IMR-90 (cell line): ENCODE results near the gene ROR2. TPM values are rescaled to one million over a fixed set of nuclear protein-coding genes. Genes with fewer than 3 reads are reported as not detected.
A peak's percentile ranks its signal among the peaks of the same experiment; 100 is the strongest.

Source experiments
- ATAC-seq: fragments of 200-7000 bp; cut with Tn5 transposase; 2 replicates; pipeline ENCODE4 v1.9.1; 2020; ENCODE audit warnings: low read depth, mild to moderate bottlenecking, moderate library complexity
- BruUV-seq: library from RNA; stranded (reverse); fragments of 400-500 nt; replicated peaks from 2 replicates; lab custom pipeline; 2021; lab: Mats Ljungman, UMichigan
- CTCF ChIA-PET: fragments of 300-600 bp; formaldehyde crosslinking; extraction: SDS; loops from one replicate; lab custom pipeline; 2021; ENCODE audit warnings: antibody characterized with exemption; lab: Yijun Ruan, JAX
- POLR2A ChIA-PET: fragments of 300-600 bp; sonication (Branson Sonifier 250); formaldehyde crosslinking; loops from one replicate; lab custom pipeline; 2022; ENCODE audit warnings: antibody characterized with exemption; ENCODE audit not compliant: unreplicated experiment; lab: Charles Lee
- DNase-seq: peaks from one replicate; pipeline ENCODE4 v3.0.0; 2013
- H2AFZ ChIP-seq: replicated peaks from 2 replicates; pipeline ENCODE3; 2013; ENCODE audit warnings: low read length, mild to moderate bottlenecking; ENCODE audit not compliant: poor library complexity
- H2AK5ac ChIP-seq: 2 replicates; pipeline ENCODE4 v1.6.1; 2013; ENCODE audit warnings: low read depth, low read length, inconsistent platforms
- H2AK9ac ChIP-seq: replicated peaks from 2 replicates; pipeline ENCODE3; 2013; ENCODE audit warnings: mild to moderate bottlenecking, low read depth, low read length, moderate library complexity; ENCODE audit not compliant: poor library complexity
- H2BK120ac ChIP-seq: 2 replicates; pipeline ENCODE4 v1.6.1; 2013; ENCODE audit warnings: low read depth, low read length, inconsistent platforms
- H2BK15ac ChIP-seq: 3 replicates; pipeline ENCODE4 v1.6.1; 2013; ENCODE audit warnings: low read depth, low read length, inconsistent platforms
- H2BK20ac ChIP-seq: 2 replicates; pipeline ENCODE4 v1.6.1; 2013; ENCODE audit warnings: low read depth, mild to moderate bottlenecking, inconsistent platforms, low read length, moderate library complexity
- H2BK5ac ChIP-seq: 2 replicates; pipeline ENCODE4 v1.6.1; 2013; ENCODE audit warnings: mild to moderate bottlenecking, low read depth, low read length, inconsistent platforms; ENCODE audit not compliant: poor library complexity, severe bottlenecking
- H3K14ac ChIP-seq: replicated peaks from 2 replicates; pipeline ENCODE4 v1.6.1; 2013; ENCODE audit warnings: low read depth, low read length, inconsistent platforms
- H3K18ac ChIP-seq: 2 replicates; pipeline ENCODE4 v1.6.1; 2013; ENCODE audit warnings: low read depth, low read length, control low read depth
- H3K23ac ChIP-seq: 2 replicates; pipeline ENCODE4 v1.6.1; 2013; ENCODE audit warnings: low read depth, low read length, inconsistent platforms
- H3K27ac ChIP-seq: 2 replicates; pipeline ENCODE4 v1.5.1; 2013; ENCODE audit warnings: mild to moderate bottlenecking, control low read depth, low read length; ENCODE audit not compliant: insufficient read depth
- H3K27me3 ChIP-seq: 2 replicates; pipeline ENCODE4 v1.6.1; 2013; ENCODE audit warnings: low read length; ENCODE audit not compliant: control insufficient read depth, insufficient read depth
- H3K36me3 ChIP-seq: 2 replicates; pipeline ENCODE4 v1.6.1; 2013; ENCODE audit warnings: low read length, mixed read lengths; ENCODE audit not compliant: control insufficient read depth, insufficient read depth
- H3K4ac ChIP-seq: 2 replicates; pipeline ENCODE4 v1.6.1; 2013; ENCODE audit warnings: low read depth, low read length, inconsistent platforms
- H3K4me1 ChIP-seq: 2 replicates; pipeline ENCODE4 v1.6.1; 2013; ENCODE audit warnings: low read length, mixed read lengths; ENCODE audit not compliant: control insufficient read depth, insufficient read depth
- H3K4me2 ChIP-seq: 2 replicates; pipeline ENCODE4 v1.6.1; 2013; ENCODE audit warnings: low read depth, mild to moderate bottlenecking, control low read depth, low read length, moderate library complexity
- H3K4me3 ChIP-seq: 2 replicates; pipeline ENCODE4 v1.5.1; 2013; ENCODE audit warnings: low read depth, mild to moderate bottlenecking, control low read depth, low read length, moderate library complexity; ENCODE audit not compliant: insufficient read depth
- H3K56ac ChIP-seq: 2 replicates; pipeline ENCODE4 v1.6.1; 2013; ENCODE audit warnings: low read length, inconsistent platforms; ENCODE audit not compliant: insufficient read depth; ENCODE audit errors: extremely low read depth
- H3K79me1 ChIP-seq, 2 experiments: 2 replicates each; pipeline ENCODE4 v1.6.1; 2013; ENCODE audit warnings: low read length in 2 of 2, inconsistent platforms in 1 of 2, low read depth in 1 of 2
- H3K9ac ChIP-seq: 2 replicates; pipeline ENCODE4 v1.6.1; 2013; ENCODE audit warnings: low read depth, low read length, control low read depth
- H3K9me1 ChIP-seq: 2 replicates; pipeline ENCODE4 v1.6.1; 2013; ENCODE audit warnings: low read length, inconsistent platforms; ENCODE audit not compliant: insufficient read depth
- H3K9me3 ChIP-seq: 2 replicates; pipeline ENCODE4 v1.6.1; 2013; ENCODE audit warnings: low read length; ENCODE audit not compliant: control insufficient read depth, insufficient read depth
- H4K20me1 ChIP-seq: 2 replicates; pipeline ENCODE4 v1.6.1; 2013; ENCODE audit warnings: low read length, inconsistent platforms; ENCODE audit not compliant: insufficient read depth
- H4K5ac ChIP-seq: 2 replicates; pipeline ENCODE4 v1.6.1; 2013; ENCODE audit warnings: mild to moderate bottlenecking, low read depth, low read length, control low read depth
- H4K8ac ChIP-seq, 2 experiments: 2 replicates each; pipeline ENCODE4 v1.6.1; 2013; ENCODE audit warnings: low read depth in 2 of 2, low read length in 2 of 2, control low read depth in 1 of 2, inconsistent platforms in 1 of 2
- H4K91ac ChIP-seq: 2 replicates; pipeline ENCODE4 v1.6.1; 2013; ENCODE audit warnings: low read depth, low read length, inconsistent platforms; ENCODE audit not compliant: insufficient read depth
- MAFK ChIP-seq: IDR thresholded peaks from 2 replicates; pipeline ENCODE4 v1.6.1; 2012; ENCODE audit warnings: low read depth, low read length, improper control_type of control experiment
- NFE2L2 ChIP-seq: fragments of 150-350 bp; IDR thresholded peaks from 2 replicates; pipeline ENCODE4 v1.6.1; 2016; ENCODE audit warnings: low read depth, mild to moderate bottlenecking, low read length
- POLR2A ChIP-seq: IDR thresholded peaks from 2 replicates; pipeline ENCODE4 v1.6.1; 2012; ENCODE audit warnings: mild to moderate bottlenecking, low read depth, low read length
- RCOR1 ChIP-seq: IDR thresholded peaks from 2 replicates; pipeline ENCODE4 v1.6.1; 2012; ENCODE audit warnings: mild to moderate bottlenecking, low read length, improper control_type of control experiment; ENCODE audit not compliant: insufficient replicate concordance
- RFX5 ChIP-seq: IDR thresholded peaks from 2 replicates; pipeline ENCODE4 v1.8.0; 2012; ENCODE audit warnings: low read depth, mild to moderate bottlenecking, low read length, moderate library complexity
- SMC3 ChIP-seq: fragments of 150-350 bp; IDR thresholded peaks from 2 replicates; pipeline ENCODE4 v1.6.1; 2016; ENCODE audit warnings: low read depth, mild to moderate bottlenecking, antibody characterized with exemption, low read length, moderate library complexity
- WGBS, 2 experiments: methylation state at CpG; one replicate each; pipeline versions ENCODE4 v1.1.5 to v1.1.7; 2013; ENCODE audit warnings: missing lambda C conversion rate in 2 of 2; ENCODE audit not compliant: insufficient read length in 1 of 2; ENCODE audit errors: extremely low coverage in 2 of 2; 5-methylcytosine and 5-hydroxymethylcytosine counted together
- dilution Hi-C: fragments of 300-500 bp; cut with HindIII; formaldehyde crosslinking; loops from one replicate; pipeline ENCODE4 v1.14.3; 2018; ENCODE audit warnings: low sequenced_read_pairs; ENCODE audit not compliant: unreplicated experiment
- in situ Hi-C: fragments of 300-500 bp; cut with MboI; formaldehyde crosslinking; loops from 3 replicates; pipeline ENCODE4 v1.14.3; 2019; ENCODE audit warnings: low sequenced_read_pairs, inconsistent platforms, mixed read lengths
- intact Hi-C: fragments of 100-400 bp; cut with micrococcal nuclease; formaldehyde crosslinking; loops from 2 replicates; pipeline ENCODE4 v1.10.0; 2022
- polyA plus RNA-seq, 3 experiments: library from polyadenylated mRNA; depleted of rRNA; stranded (reverse); fragments of >200 nt; gene quantifications; 2 replicates each; pipeline ENCODE4 v1.2.3, GENCODE V29; 2012; ENCODE audit warnings: low replicate concordance in 1 of 3
- total RNA-seq: library from RNA; depleted of rRNA; stranded (reverse); fragments of >200 nt; gene quantifications from 2 replicates; pipeline ENCODE4 v1.2.3, GENCODE V29; 2012

The ROR2 gene
- total and polyA plus RNA-seq, 2 of the 4 experiments (the other 2 are of a cell fraction): 2.3 to 4.8 TPM

- peak overlapping the region; percentile 85 for H2BK20ac ChIP-seq
- intact Hi-C loops (no loop called here), in situ Hi-C loops (no loop called here), dilution Hi-C loops (no loop called here)
- DNase-seq: peak; percentile 22
- H4K20me1 ChIP-seq: peaks cover 4% of the 10 kb centered on the region
- peak overlapping the region; percentile 34 for H2AFZ ChIP-seq
- no TSS peak for BruUV-seq
- peak overlapping the region; percentile 88 for H2BK120ac ChIP-seq
- peak overlapping the region; percentile 58; the same call in 1 of the 3 replicates for H2BK15ac ChIP-seq
- H3K14ac ChIP-seq: peak overlapping the region; percentile 31; the same call in 1 of the 2 replicates
- no CpG with 5 or more reads among the region's 5 CpGs for WGBS, 2 experiments
- peak overlapping the region; percentile 81 for H3K4ac ChIP-seq
- CTCF ChIA-PET: interaction anchor here (0.7 kb wide), 1 partner anchor 26 kb away, joined by 3 read pairs; no protein-coding TSS in a partner anchor
- H2AK5ac ChIP-seq: peak overlapping the region; percentile 81
- no peak overlapping the region for H2BK5ac ChIP-seq
- H4K5ac ChIP-seq: peak overlapping the region; percentile 41
- H3K4me3 ChIP-seq: no peak overlapping the region
- POLR2A ChIA-PET: no interaction called here
- peaks cover 22% of the 10 kb centered on the region for H3K4me1 ChIP-seq
- H2AK9ac ChIP-seq: peak overlapping the region; percentile 51
- H3K9ac ChIP-seq: no peak overlapping the region
- peak overlapping the region; percentile 36; the same call in 1 of the 2 replicates for H3K27ac ChIP-seq
- peak overlapping the region in 1 of 2 experiments; percentile 52; a peak in 1 of 4 replicates for H4K8ac ChIP-seq
- no peaks in the 10 kb centered on the region for H3K9me3 ChIP-seq
- peak overlapping the region; percentile 32 for H3K23ac ChIP-seq
- H3K4me2 ChIP-seq: peak overlapping the region; percentile 29; the same call in 1 of the 2 replicates
- H3K36me3 ChIP-seq: 0 out of 2 replicates have a peak, but pooled peaks cover 1% of the 10 kb centered on the region
- peaks cover 25% of the 10 kb centered on the region for H3K9me1 ChIP-seq
- H3K27me3 ChIP-seq: no peaks in the 10 kb centered on the region
- H3K18ac ChIP-seq: peak overlapping the region; percentile 26
- TF ChIP-seq NFE2L2 (no peak), RCOR1 (no peak), SMC3 (no peak), POLR2A (no peak), MAFK (no peak), RFX5 (no peak)
- peaks cover 0 to 17% of the 10 kb centered on the region in 2 experiments; a peak in 2 of 4 replicates for H3K79me1 ChIP-seq
- H3K56ac ChIP-seq: no peak overlapping the region
- peak; percentile 21; the same call in 1 of the 2 replicates for ATAC-seq
- H4K91ac ChIP-seq: peak overlapping the region; percentile 81
These were observed 147.6 kb downstream of the ROR2 start for GRCh38 chr9:91802391-91802790.
